ENCODE measurements around the gene CNBP. TPM values are rescaled to one million over a fixed set of nuclear protein-coding genes. Genes with fewer than 3 reads are reported as not detected.
"Not testable (repeated sequence)": the region's sequence is repeated elsewhere in the genome, so short reads cannot be mapped to it uniquely, and the experiment has no call there.

Gene CNBP
- total and polyA plus RNA-seq, 7 donors: 423 to 850 (median 754) TPM

DNA sequence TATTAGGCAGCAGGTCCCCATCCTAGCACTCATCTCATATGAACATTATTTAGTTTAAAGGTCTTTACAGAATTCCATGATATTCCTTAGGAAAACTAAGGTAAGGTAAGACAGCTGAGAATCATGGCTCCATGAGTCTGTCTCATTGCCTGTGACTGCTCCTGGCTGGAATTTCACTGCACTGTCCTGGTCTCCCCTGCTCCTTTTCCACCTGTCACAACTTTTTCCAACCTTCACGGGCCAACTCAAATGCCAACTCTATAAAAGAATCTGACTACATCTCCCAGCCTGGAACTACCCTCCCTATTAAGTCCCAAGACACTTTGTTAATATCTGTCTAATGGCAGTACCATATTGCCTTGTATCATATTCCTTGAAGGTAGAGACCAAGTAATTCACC is 7.6 kb downstream of the CNBP start:
- TF ChIP-seq, protein P1, sequence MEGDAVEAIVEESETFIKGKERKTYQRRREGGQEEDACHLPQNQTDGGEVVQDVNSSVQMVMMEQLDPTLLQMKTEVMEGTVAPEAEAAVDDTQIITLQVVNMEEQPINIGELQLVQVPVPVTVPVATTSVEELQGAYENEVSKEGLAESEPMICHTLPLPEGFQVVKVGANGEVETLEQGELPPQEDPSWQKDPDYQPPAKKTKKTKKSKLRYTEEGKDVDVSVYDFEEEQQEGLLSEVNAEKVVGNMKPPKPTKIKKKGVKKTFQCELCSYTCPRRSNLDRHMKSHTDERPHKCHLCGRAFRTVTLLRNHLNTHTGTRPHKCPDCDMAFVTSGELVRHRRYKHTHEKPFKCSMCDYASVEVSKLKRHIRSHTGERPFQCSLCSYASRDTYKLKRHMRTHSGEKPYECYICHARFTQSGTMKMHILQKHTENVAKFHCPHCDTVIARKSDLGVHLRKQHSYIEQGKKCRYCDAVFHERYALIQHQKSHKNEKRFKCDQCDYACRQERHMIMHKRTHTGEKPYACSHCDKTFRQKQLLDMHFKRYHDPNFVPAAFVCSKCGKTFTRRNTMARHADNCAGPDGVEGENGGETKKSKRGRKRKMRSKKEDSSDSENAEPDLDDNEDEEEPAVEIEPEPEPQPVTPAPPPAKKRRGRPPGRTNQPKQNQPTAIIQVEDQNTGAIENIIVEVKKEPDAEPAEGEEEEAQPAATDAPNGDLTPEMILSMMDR (IDR thresholded peaks at IDR 0.05): no peak
- Histone ChIP-seq H3K36me3 (ENCODE audit: insufficient read depth in 1 of 2, low read depth in 1 of 2) (peaks cover 4 to 34% of the 10 kb centered on the region in 2 donors), H3K27me3 (ENCODE audit: insufficient read depth in 3 of 3, low read length in 2 of 3) (no peaks in the 10 kb centered on the region), H3K27ac (peak overlapping the region; percentile 100), H3K4me3 (peak overlapping the region; percentile 97), H3K4me1 (peaks cover 77% of the 10 kb centered on the region), H3K9me3 (no peaks in the 10 kb centered on the region)
- no peak for DNase-seq
- peak; percentile 46 to 72 (median 60) for ATAC-seq
- intact Hi-C loops (cut with DNase I): no loop called here
- WGBS, 3 donors: 24 to 38% (median 31%) methylated on average over 1 of the region's 1 CpG

DNA sequence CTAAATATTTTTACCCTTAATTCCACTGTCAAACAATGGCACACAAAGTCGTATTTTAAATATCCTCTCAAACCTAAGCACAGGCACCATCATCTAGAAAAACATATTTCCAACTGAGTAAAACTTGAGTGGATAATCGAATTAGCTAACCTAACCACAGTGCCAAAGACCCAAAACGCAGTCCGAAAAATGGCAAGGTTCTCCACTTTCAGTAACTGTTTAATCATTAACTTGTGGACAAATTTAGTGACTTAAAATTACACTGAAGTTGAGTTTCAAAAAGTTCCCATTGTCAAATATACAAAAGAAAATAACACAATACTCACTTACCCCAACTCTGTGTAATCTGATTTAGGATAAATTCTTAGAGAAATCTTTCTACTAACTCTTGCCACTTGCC is 10.0 kb downstream of the CNBP start:
- Histone ChIP-seq H3K27ac (peak overlapping the region; percentile 100), H3K36me3 (ENCODE audit: insufficient read depth in 1 of 2, low read depth in 1 of 2) (peaks cover 7 to 53% of the 10 kb centered on the region in 2 donors), H3K9me3 (no peaks in the 10 kb centered on the region), H3K4me1 (peaks cover 68% of the 10 kb centered on the region), H3K27me3 (ENCODE audit: insufficient read depth in 3 of 3, low read length in 2 of 3) (no peaks in the 10 kb centered on the region), H3K4me3 (peak overlapping the region; percentile 58)
- no peak for ATAC-seq
- TF ChIP-seq, protein P1 (IDR thresholded peaks at IDR 0.05): no peak
- no peak for DNase-seq
- intact Hi-C loops (cut with DNase I): loop anchor here in 1 of 2 donors (2.0 kb wide), 1 partner anchor 53 kb away; no protein-coding TSS in a partner anchor
- WGBS, 3 donors: 15 to 40% (median 16%) methylated on average over 4 of the region's 4 CpGs

DNA sequence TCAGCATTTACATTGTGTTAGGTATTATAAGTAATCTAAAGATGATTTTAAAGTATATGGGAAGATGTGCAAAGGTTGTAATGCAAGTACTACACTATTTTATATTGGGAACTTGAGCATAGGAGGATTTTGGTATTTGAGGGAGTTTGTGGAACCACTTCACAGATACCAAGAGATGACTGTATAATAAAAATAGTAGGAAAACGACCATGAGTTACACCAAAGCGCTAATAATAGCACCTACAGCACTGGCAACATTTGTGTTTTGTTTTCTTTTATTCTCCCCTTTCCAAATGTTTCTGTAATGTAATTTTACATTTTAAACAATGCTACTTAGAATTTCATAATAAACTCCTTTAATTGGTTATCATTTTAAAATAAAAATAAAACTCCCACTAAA is 10.5 kb downstream of the CNBP start:
- Histone ChIP-seq H3K36me3 (ENCODE audit: insufficient read depth in 1 of 2, low read depth in 1 of 2) (peaks cover 7 to 53% of the 10 kb centered on the region in 2 donors), H3K27ac (peak overlapping the region; percentile 100), H3K4me3 (peak overlapping the region; percentile 58), H3K9me3 (no peaks in the 10 kb centered on the region), H3K4me1 (peaks cover 64% of the 10 kb centered on the region), H3K27me3 (ENCODE audit: insufficient read depth in 3 of 3, low read length in 2 of 3) (no peaks in the 10 kb centered on the region)
- DNase-seq: no peak
- TF ChIP-seq, protein P1 (IDR thresholded peaks at IDR 0.05): no peak
- 15 to 36% (median 25%) methylated on average over 2 of the region's 2 CpGs for WGBS, 3 donors
- peak in 3 of 4 donors; percentile 33 to 68 (median 63) for ATAC-seq
- intact Hi-C loops (cut with DNase I): no loop called here

DNA sequence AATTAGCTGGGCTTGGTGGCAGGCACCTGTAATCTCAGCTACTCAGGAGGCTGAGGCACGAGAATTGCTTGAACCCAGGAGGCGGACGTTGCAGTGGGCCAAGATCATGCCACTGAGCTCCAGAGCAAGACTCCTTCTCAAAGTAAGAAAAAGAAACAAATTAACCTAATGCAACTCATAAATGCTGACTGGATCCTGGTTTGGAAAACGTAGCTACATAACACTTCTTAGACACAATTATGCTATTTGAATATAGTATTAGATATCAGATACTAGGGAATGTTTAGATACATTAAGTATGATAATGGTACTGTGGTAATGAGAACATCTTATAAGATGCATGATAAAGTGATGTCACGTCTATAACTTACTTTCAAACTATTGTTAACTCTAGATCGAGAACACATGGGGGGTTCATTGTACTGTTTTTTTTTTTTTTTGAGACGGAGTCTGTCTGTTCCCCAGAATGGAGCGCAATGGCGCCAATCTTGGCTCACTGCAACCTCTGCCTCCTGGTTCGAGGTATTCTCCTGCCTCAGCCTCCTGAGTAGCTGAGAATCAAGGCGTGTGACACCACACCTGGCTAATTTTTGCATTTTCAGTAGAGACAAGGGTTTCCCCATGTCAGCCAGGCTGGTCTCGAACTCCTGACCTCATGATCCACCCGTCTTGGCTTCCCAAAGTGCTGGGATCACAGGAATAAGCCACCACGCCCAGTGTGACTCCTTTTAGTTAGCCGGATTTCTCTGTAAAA is 16.9 kb downstream of the CNBP start:
- TF ChIP-seq, protein P1 (IDR thresholded peaks at IDR 0.05): no peak
- peak overlapping the region; percentile 25 for H3K27ac ChIP-seq
- intact Hi-C loops (cut with DNase I): no loop called here
- WGBS, 3 donors: 79 to 84% (median 81%) methylated on average over 15 of the region's 15 CpGs
- no peaks in the 10 kb centered on the region for H3K9me3 ChIP-seq
- peaks cover 4 to 73% of the 10 kb centered on the region in 2 donors for H3K36me3 ChIP-seq (ENCODE audit: insufficient read depth in 1 of 2, low read depth in 1 of 2)
- ATAC-seq (no peak), DNase-seq (no peak)
- H3K27me3 ChIP-seq (ENCODE audit: insufficient read depth in 3 of 3, low read length in 2 of 3): no peaks in the 10 kb centered on the region
- no peak overlapping the region for H3K4me3 ChIP-seq
- H3K4me1 ChIP-seq: peaks cover 37% of the 10 kb centered on the region

DNA sequence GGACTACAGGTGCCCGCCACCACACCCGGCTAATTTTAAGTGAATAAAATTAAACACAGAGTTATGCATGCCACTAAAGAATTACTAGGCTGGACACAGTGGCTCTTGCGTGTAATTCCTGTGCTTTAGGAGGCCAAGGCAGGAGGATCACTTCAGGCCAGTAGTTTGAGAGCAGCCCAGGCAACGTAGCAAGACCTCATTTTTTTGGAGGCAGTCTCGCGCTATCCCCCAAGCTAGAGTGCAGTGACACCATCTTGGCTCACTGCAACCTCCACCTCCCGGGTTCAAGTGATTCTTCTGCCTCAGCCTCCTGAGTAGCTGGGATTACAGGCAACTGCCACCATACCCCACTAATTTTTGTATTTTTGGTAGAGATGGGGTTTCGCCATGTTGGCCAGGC is 18.1 kb downstream of the CNBP start:
- Histone ChIP-seq H3K36me3 (ENCODE audit: insufficient read depth in 1 of 2, low read depth in 1 of 2) (peaks cover 4 to 61% of the 10 kb centered on the region in 2 donors), H3K27ac (peak overlapping the region; percentile 26), H3K4me1 (peaks cover 29% of the 10 kb centered on the region)
- H3K4me3 ChIP-seq; ATAC-seq; DNase-seq; intact Hi-C loops (cut with DNase I); H3K27me3 ChIP-seq (ENCODE audit: insufficient read depth in 3 of 3, low read length in 2 of 3); H3K9me3 ChIP-seq: not testable (repeated sequence)
- whole genome bisulfite sequencing, 3 donors: 92 to 97% (median 93%) methylated on average over 8 of the region's 8 CpGs

Measured in psoas muscle (tissue), 8 donors.